ENCODE results near the gene CLCNKB.

GRCh38 chr1:16072616-16073484, 29.3 kb downstream of the CLCNKB start:
- TF ChIP-seq, protein P1, sequence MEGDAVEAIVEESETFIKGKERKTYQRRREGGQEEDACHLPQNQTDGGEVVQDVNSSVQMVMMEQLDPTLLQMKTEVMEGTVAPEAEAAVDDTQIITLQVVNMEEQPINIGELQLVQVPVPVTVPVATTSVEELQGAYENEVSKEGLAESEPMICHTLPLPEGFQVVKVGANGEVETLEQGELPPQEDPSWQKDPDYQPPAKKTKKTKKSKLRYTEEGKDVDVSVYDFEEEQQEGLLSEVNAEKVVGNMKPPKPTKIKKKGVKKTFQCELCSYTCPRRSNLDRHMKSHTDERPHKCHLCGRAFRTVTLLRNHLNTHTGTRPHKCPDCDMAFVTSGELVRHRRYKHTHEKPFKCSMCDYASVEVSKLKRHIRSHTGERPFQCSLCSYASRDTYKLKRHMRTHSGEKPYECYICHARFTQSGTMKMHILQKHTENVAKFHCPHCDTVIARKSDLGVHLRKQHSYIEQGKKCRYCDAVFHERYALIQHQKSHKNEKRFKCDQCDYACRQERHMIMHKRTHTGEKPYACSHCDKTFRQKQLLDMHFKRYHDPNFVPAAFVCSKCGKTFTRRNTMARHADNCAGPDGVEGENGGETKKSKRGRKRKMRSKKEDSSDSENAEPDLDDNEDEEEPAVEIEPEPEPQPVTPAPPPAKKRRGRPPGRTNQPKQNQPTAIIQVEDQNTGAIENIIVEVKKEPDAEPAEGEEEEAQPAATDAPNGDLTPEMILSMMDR (IDR thresholded peaks at IDR 0.05; ENCODE audit: extremely low read depth in 1 of 2, insufficient read depth in 1 of 2, low read depth in 1 of 2, low read length in 2 of 2): peak in 1 of 2 donors; percentile 33
- TF ChIP-seq JUN (IDR thresholded peaks at IDR 0.05; ENCODE audit: borderline replicate concordance, insufficient read depth, insufficient read length, low read depth) (no peak), POLR2A (IDR thresholded peaks at IDR 0.05; ENCODE audit: low read depth, low read length) (no peak), EZH2 (IDR thresholded peaks at IDR 0.05; ENCODE audit: borderline replicate concordance, low read depth, low read length, severe bottlenecking) (no peak), POLR2AphosphoS5 (IDR thresholded peaks at IDR 0.05; ENCODE audit: insufficient read depth, low read depth, low read length) (no peak), MYC (IDR thresholded peaks at IDR 0.05; ENCODE audit: low read depth, low read length) (no peak), GATA2 (IDR thresholded peaks at IDR 0.05; ENCODE audit: insufficient read depth, insufficient read length, low read depth, low read length) (no peak)
